ENCODE data around the gene KLHL2. TPM values are rescaled to one million over a fixed set of nuclear protein-coding genes. Genes with fewer than 3 reads are reported as not detected.
"Not testable (repeated sequence)": the region's sequence is repeated elsewhere in the genome, so short reads cannot be mapped to it uniquely, and the experiment has no call there.

Gene KLHL2
- total and polyA plus RNA-seq, 5 experiments from 2014 or later, result 3.5 to 23.7 (median 10.4) TPM

- POLR2A ChIA-PET, result no interaction called here
- DNase-seq, result peak in 2 of 10 donors; percentile 38
- Mint-ChIP-seq H3K4me1 (peaks cover 0 to 9% (median 2%) of the 10 kb centered on the region in 4 donors), H3K36me3 (peaks cover 12 to 22% (median 22%) of the 10 kb centered on the region in 3 donors), H3K27ac (no peak overlapping the region), H3K4me3 (no peak overlapping the region), H3K27me3 (no peaks in the 10 kb centered on the region), H3K9me3 (peaks cover 0 to 1% (median 0%) of the 10 kb centered on the region in 9 donors)
- peak in 1 of 2 donors; percentile 79 for ATAC-seq
Observed at GRCh38 chr4:165248102-165248501, 40.7 kb downstream of the KLHL2 start.

DNA sequence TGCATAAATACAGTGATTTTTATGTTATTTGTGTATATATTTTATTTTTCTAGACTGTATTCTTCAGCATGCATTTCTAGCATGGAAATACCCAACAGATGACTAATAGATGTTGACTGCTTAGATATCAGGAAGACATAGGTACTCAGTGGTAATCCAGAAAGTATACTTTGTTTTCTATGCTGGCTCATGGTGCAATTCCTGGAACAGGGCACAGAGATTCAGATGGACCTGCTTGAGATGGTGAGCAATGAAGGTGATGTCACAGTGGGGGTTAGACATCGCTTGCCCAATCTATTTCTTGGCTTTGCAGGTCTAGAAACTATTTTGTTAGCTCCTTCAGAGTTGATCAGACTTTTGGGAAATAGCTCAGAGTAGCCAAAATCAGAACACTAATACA lies 41.5 kb downstream of the KLHL2 start:
- H3K36me3 Mint-ChIP-seq, result peaks cover 12 to 18% (median 17%) of the 10 kb centered on the region in 3 donors
- H3K27ac Mint-ChIP-seq, result peak overlapping the region in 4 of 10 donors; percentile 30 to 77 (median 48)
- POLR2A ChIA-PET, DNase-seq, H3K27me3 Mint-ChIP-seq, H3K9me3 Mint-ChIP-seq, H3K4me3 Mint-ChIP-seq, ATAC-seq: not testable (repeated sequence)
- H3K4me1 Mint-ChIP-seq, result peaks cover 2 to 13% (median 6%) of the 10 kb centered on the region in 4 donors

GRCh38 chr4:165254771-165255170 lies 47.4 kb downstream of the KLHL2 start:
- Mint-ChIP-seq H3K4me3 (peak overlapping the region in 4 of 10 donors; percentile 15 to 92 (median 68)), H3K27ac (peak overlapping the region in 9 of 10 donors; percentile 7 to 98 (median 92)), H3K4me1 (peaks cover 23 to 56% (median 53%) of the 10 kb centered on the region in 4 donors)
- H3K36me3 Mint-ChIP-seq, H3K9me3 Mint-ChIP-seq, ATAC-seq, H3K27me3 Mint-ChIP-seq, DNase-seq, POLR2A ChIA-PET: not testable (repeated sequence)

GRCh38 chr4:165255439-165255838 lies 48.1 kb downstream of the KLHL2 start:
- ATAC-seq (peak; percentile 86 to 88), DNase-seq (peak; percentile 22 to 87 (median 64))
- POLR2A ChIA-PET, result interaction anchor here (1.6 kb wide), 1 partner anchor 40 kb away, joined by 3 read pairs; no protein-coding TSS in a partner anchor
- Mint-ChIP-seq H3K4me1 (peaks cover 23 to 61% (median 57%) of the 10 kb centered on the region in 4 donors), H3K4me3 (peak overlapping the region; percentile 73 to 92 (median 84)), H3K27ac (peak overlapping the region; percentile 84 to 98 (median 96))
- not testable (repeated sequence) for H3K9me3 Mint-ChIP-seq, H3K27me3 Mint-ChIP-seq, H3K36me3 Mint-ChIP-seq

GRCh38 chr4:165256074-165256659 lies 48.8 kb downstream of the KLHL2 start:
- not testable (repeated sequence) for H3K9me3 Mint-ChIP-seq, H3K27me3 Mint-ChIP-seq, H3K36me3 Mint-ChIP-seq
- DNase-seq, result peak in 6 of 10 donors; percentile 10 to 74 (median 53)
- Mint-ChIP-seq H3K4me1 (peaks cover 23 to 67% (median 64%) of the 10 kb centered on the region in 4 donors), H3K4me3 (peak overlapping the region; percentile 73 to 92 (median 84)), H3K27ac (peak overlapping the region; percentile 84 to 98 (median 96))
- ATAC-seq, result peak; percentile 77 to 78
- POLR2A ChIA-PET, result interaction anchor here (1.6 kb wide), 1 partner anchor 39 kb away, joined by 3 read pairs; no protein-coding TSS in a partner anchor

- not testable (repeated sequence) for H3K9me3 Mint-ChIP-seq, H3K36me3 Mint-ChIP-seq, H3K27me3 Mint-ChIP-seq
- Mint-ChIP-seq H3K27ac (peak overlapping the region in 8 of 10 donors; percentile 17 to 91 (median 73)), H3K4me1 (peaks cover 27 to 67% (median 58%) of the 10 kb centered on the region in 4 donors), H3K4me3 (peak overlapping the region in 8 of 10 donors; percentile 51 to 81 (median 71))
- POLR2A ChIA-PET, result interaction anchor here (0.7 kb wide), 1 partner anchor 50 kb away, joined by 3 read pairs; no protein-coding TSS in a partner anchor
- peak in 1 of 2 donors; percentile 26 for ATAC-seq
- peak in 5 of 10 donors; percentile 5 to 63 (median 34) for DNase-seq
Observed at GRCh38 chr4:165259776-165260175, 52.4 kb downstream of the KLHL2 start.

DNA sequence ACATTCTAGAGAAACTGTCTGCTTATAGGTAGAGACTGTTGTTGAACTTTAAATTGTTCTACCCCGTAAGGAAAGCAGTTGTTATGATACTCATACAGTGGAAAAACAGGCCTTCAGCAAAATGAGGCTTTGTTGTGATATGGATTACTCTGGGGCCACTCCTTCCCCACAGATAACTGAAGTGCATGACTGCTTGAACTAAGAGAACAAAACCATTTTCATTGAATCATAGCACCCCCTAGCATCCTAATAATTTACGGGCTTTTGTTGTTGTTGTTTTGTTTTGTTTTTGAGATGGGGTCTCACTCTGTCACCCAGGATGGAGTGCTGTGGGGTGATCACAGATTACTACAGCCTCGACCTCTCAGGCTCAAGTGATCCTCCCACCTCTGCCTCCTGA lies 54.9 kb downstream of the KLHL2 start:
- H3K9me3 Mint-ChIP-seq, DNase-seq, H3K4me3 Mint-ChIP-seq, H3K27me3 Mint-ChIP-seq, POLR2A ChIA-PET, ATAC-seq: not testable (repeated sequence)
- Mint-ChIP-seq H3K4me1 (peaks cover 18 to 48% (median 40%) of the 10 kb centered on the region in 4 donors), H3K27ac (peak overlapping the region in 8 of 10 donors; percentile 2 to 62 (median 31)), H3K36me3 (peaks cover 0 to 16% (median 6%) of the 10 kb centered on the region in 3 donors)

GRCh38 chr4:165263466-165263865 lies 56.1 kb downstream of the KLHL2 start:
- not testable (repeated sequence) for ATAC-seq, DNase-seq, H3K9me3 Mint-ChIP-seq, H3K27me3 Mint-ChIP-seq, H3K4me3 Mint-ChIP-seq
- Mint-ChIP-seq H3K36me3 (peaks cover 0 to 23% (median 11%) of the 10 kb centered on the region in 3 donors), H3K27ac (peak overlapping the region in 4 of 10 donors; percentile 10 to 61 (median 29)), H3K4me1 (peaks cover 15 to 44% (median 36%) of the 10 kb centered on the region in 4 donors)
- POLR2A ChIA-PET, result interaction anchor here (0.6 to 0.8 kb wide), 4 partner anchors 53 to 190 kb away, joined by 3 to 5 read pairs (median 3); no protein-coding TSS in a partner anchor

DNA sequence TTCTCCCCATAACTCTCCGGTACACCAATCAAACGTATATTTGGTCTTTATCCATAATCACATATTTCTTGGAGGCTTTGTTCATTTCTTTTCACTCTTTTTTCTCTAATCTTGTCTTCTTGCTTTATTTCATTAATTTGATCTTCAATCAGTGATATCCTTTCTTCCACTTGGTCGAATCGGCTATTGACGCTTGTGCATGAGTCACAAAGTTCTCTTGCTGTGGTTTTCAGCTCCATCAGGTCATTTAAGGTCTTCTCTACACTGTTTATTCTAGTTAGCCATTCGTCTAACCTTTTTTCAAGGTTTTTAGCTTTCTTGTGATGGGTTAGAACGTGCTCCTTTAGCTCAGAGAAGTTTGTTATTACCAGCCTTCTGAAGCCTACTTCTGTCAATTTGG lies 62.6 kb downstream of the KLHL2 start:
- Mint-ChIP-seq H3K4me1 (peaks cover 19 to 43% (median 23%) of the 10 kb centered on the region in 4 donors), H3K36me3 (peaks cover 7 to 53% (median 45%) of the 10 kb centered on the region in 3 donors), H3K27ac (peak overlapping the region in 2 of 10 donors; percentile 0 to 38)
- H3K27me3 Mint-ChIP-seq, DNase-seq, ATAC-seq, H3K4me3 Mint-ChIP-seq, H3K9me3 Mint-ChIP-seq, POLR2A ChIA-PET: not testable (repeated sequence)

DNA sequence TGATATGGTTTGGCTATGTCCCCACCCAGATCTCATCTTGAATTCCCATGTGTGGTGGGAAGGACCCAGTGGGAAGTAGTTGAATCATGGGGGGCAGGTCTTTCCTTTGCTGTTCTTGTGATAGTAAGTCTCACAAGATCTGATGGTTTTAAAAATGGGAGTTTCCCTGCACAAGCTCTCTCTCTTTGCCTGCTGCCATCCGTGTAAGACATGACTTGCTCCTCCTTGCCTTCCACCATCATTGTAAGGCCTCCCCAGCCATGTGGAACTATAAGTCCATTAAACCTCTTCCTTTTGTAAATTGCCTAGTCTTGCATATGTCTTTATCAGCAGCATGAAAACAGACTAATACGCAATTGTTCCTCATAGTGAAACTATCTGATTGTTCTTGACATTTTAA lies 66.1 kb downstream of the KLHL2 start:
- H3K4me1 Mint-ChIP-seq, result peaks cover 14 to 29% (median 15%) of the 10 kb centered on the region in 4 donors
- DNase-seq, ATAC-seq, POLR2A ChIA-PET, H3K9me3 Mint-ChIP-seq, H3K4me3 Mint-ChIP-seq, H3K27me3 Mint-ChIP-seq: not testable (repeated sequence)
- H3K27ac Mint-ChIP-seq, result peak overlapping the region in 2 of 10 donors; percentile 53 to 64
- H3K36me3 Mint-ChIP-seq, result peaks cover 7 to 54% (median 48%) of the 10 kb centered on the region in 3 donors

DNA sequence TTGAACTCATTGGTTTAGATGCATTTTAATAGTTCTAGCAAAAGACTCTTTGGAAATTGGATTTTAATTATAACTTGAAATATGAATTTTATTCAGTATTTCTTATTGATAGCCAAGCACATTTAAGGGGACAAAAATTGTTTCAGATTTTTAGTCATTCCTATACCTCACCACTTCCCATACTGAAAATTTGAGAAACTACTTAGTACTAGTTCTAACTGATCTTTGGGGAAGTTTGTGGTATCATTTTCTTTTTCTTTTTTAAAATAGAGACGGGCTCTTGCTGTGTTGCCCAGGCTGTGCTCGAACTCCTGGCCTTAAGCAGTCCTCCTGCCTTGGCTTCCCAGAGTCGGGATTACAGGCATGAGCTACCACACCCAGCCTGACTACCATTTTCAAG lies 68.0 kb downstream of the KLHL2 start:
- DNase-seq, H3K4me1 Mint-ChIP-seq, ATAC-seq, H3K27me3 Mint-ChIP-seq, H3K27ac Mint-ChIP-seq, H3K9me3 Mint-ChIP-seq, POLR2A ChIA-PET, H3K4me3 Mint-ChIP-seq: not testable (repeated sequence)
- peaks cover 7 to 50% (median 46%) of the 10 kb centered on the region in 3 donors for H3K36me3 Mint-ChIP-seq

- DNase-seq, H3K27me3 Mint-ChIP-seq, POLR2A ChIA-PET, H3K27ac Mint-ChIP-seq, H3K4me3 Mint-ChIP-seq, ATAC-seq, H3K9me3 Mint-ChIP-seq, H3K4me1 Mint-ChIP-seq: not testable (repeated sequence)
- peaks cover 4 to 41% (median 30%) of the 10 kb centered on the region in 3 donors for H3K36me3 Mint-ChIP-seq
Observed at GRCh38 chr4:165279531-165279930, 72.2 kb downstream of the KLHL2 start.

GRCh38 chr4:165284697-165285096 lies 77.3 kb downstream of the KLHL2 start:
- Mint-ChIP-seq H3K4me1 (peaks cover 18 to 37% (median 32%) of the 10 kb centered on the region in 4 donors), H3K36me3 (peaks cover 7 to 30% (median 26%) of the 10 kb centered on the region in 3 donors), H3K27ac (peak overlapping the region in 1 of 10 donors; percentile 44)
- ATAC-seq, POLR2A ChIA-PET, H3K9me3 Mint-ChIP-seq, H3K4me3 Mint-ChIP-seq, DNase-seq, H3K27me3 Mint-ChIP-seq: not testable (repeated sequence)
